K562 (cell line): ENCODE results near the gene FAM184B. TPM values are rescaled to one million over a fixed set of nuclear protein-coding genes. Genes with fewer than 3 reads are reported as not detected.

ENCODE experiments used
- BCLAF1 ChIP-seq, 2 experiments: fragments of 450-650 bp in 1 of 2; IDR thresholded peaks; 2 replicates each; pipeline ENCODE4 v1.6.1; 2011 to 2017; ENCODE audit warnings: low read depth in 2 of 2, antibody characterized with exemption in 1 of 2, borderline replicate concordance in 1 of 2, low read length in 1 of 2, mild to moderate bottlenecking in 1 of 2, mixed read lengths in 1 of 2; ENCODE audit not compliant: control insufficient read depth in 1 of 2
- E2F1 ChIP-seq: sonication (generic); formaldehyde crosslinking; IDR thresholded peaks from 2 replicates; pipeline ENCODE4 v1.8.1; 2023; ENCODE audit warnings: mild to moderate bottlenecking, missing genetic modification reagents, moderate library complexity
- FOXA3 ChIP-seq, 2 experiments: fragments of 450-650 bp in 1 of 2; sonication (generic) in 1 of 2; formaldehyde crosslinking; IDR thresholded peaks in 1 of 2; conservative IDR thresholded peaks in 1 of 2; 2 replicates each; pipeline versions ENCODE4 v1.4.0 to v1.8.0; 2020 to 2022; ENCODE audit warnings: mild to moderate bottlenecking in 2 of 2, missing genetic modification reagents in 1 of 2
- MEF2A ChIP-seq: IDR thresholded peaks from 2 replicates; pipeline ENCODE4 v1.6.1; 2011; ENCODE audit warnings: low read depth, mild to moderate bottlenecking, low read length, moderate library complexity; ENCODE audit not compliant: control insufficient read depth
- PML ChIP-seq: IDR thresholded peaks from 2 replicates; pipeline ENCODE4 v1.6.1; 2012; ENCODE audit warnings: low read length, inconsistent platforms
- POLR2G ChIP-seq: fragments of 200-400 bp; formaldehyde crosslinking; IDR thresholded peaks from 2 replicates; pipeline ENCODE4 v1.6.1; 2017; ENCODE audit warnings: low read depth, mild to moderate bottlenecking, antibody characterized with exemption, low read length, moderate library complexity
- POU5F1 ChIP-seq: fragments of 150-350 bp; IDR thresholded peaks from 2 replicates; pipeline ENCODE4 v1.6.1; 2014; ENCODE audit warnings: borderline replicate concordance, low read length, low read depth, mild to moderate bottlenecking; ENCODE audit not compliant: partially characterized antibody
- RCOR1 ChIP-seq, 2 experiments: IDR thresholded peaks; 2 replicates each; pipeline ENCODE4 v1.6.1; 2012; ENCODE audit warnings: low read depth in 2 of 2, low read length in 2 of 2, borderline replicate concordance in 1 of 2, improper control_type of control experiment in 1 of 2
- SPI1 ChIP-seq: IDR thresholded peaks from 2 replicates; pipeline ENCODE4 v1.6.1; 2011; ENCODE audit warnings: low read depth, low read length, control low read depth, borderline replicate concordance
- TOE1 ChIP-seq, 2 experiments: fragments of 450-650 bp in 1 of 2; sonication (generic) in 1 of 2; formaldehyde crosslinking in 1 of 2; IDR thresholded peaks; 2 replicates each; pipeline versions ENCODE4 v1.7.1 to v1.8.0; 2016 to 2022; ENCODE audit warnings: borderline replicate concordance in 2 of 2, mild to moderate bottlenecking in 2 of 2, antibody characterized with exemption in 1 of 2, inconsistent platforms in 1 of 2, low read depth in 1 of 2, missing genetic modification reagents in 1 of 2, moderate library complexity in 1 of 2
- ZNF318 ChIP-seq, 2 experiments: fragments of 450-650 bp; IDR thresholded peaks; 2 replicates each; pipeline ENCODE4 v1.6.1; 2016; ENCODE audit warnings: mild to moderate bottlenecking in 2 of 2, borderline replicate concordance in 1 of 2, low read depth in 1 of 2, moderate library complexity in 1 of 2
- polyA plus RNA-seq, 8 experiments: library from polyadenylated mRNA; depleted of rRNA in 4 of 8; stranded (reverse) in 5 of 8; unstranded in 3 of 8; fragments of >200 nt; fragmentation: Nextera tagmentation in 2 of 8; fragmentation: Illumina TruSeq in 1 of 8; extraction: Ambion mirVana in 2 of 8; extraction: Trizol in 1 of 8; gene quantifications; 2 replicates each; pipeline versions ENCODE4 v1.2.1 to v1.2.3, GENCODE V29; 2011 to 2014; ENCODE audit warnings: inconsistent platforms in 1 of 8, missing spikeins in 1 of 8
- total RNA-seq, 7 experiments: library from RNA; depleted of rRNA in 6 of 7; stranded (reverse); fragments of >200 nt in 6 of 7; fragmentation: Illumina TruSeq in 2 of 7; extraction: Trizol in 2 of 7; gene quantifications; 2 replicates each; pipeline versions ENCODE4 v1.2.1 to v1.2.3, GENCODE V29; 2011 to 2021; ENCODE audit warnings: low replicate concordance in 1 of 7

Gene FAM184B
- total and polyA plus RNA-seq, 9 of the 15 experiments (the other 6 are each of a cell fraction or from before 2014, with no cell fraction given): not detected

GRCh38 chr4:17810260-17811077 is 29.0 kb upstream of the FAM184B start, which contains the start of the genes DCAF16 and NCAPG (continued):
- TF ChIP-seq BCLAF1 (IDR thresholded peaks at IDR 0.05; ENCODE audit: borderline replicate concordance in 1 of 2, control insufficient read depth in 1 of 2, low read depth in 2 of 2, low read length in 1 of 2) (no peak), POLR2G (peak; percentile 99), TOE1 (IDR thresholded peaks at IDR 0.05; ENCODE audit: borderline replicate concordance) (no peak; the same call in 1 of the 2 replicates), TOE1 (CRISPR knock-in tag; IDR thresholded peaks at IDR 0.05; ENCODE audit: borderline replicate concordance, low read depth) (peak; percentile 76; the same call in 1 of the 2 replicates), POU5F1 (no peak), MEF2A (no peak), E2F1 (CRISPR knock-in tag) (peak; percentile 99), RCOR1 (IDR thresholded peaks at IDR 0.05; ENCODE audit: borderline replicate concordance in 1 of 2, low read depth in 2 of 2, low read length in 2 of 2) (0 out of 4 replicates have a peak, but pooled peaks of 1 of the 2 experiments have one; percentile 5), PML (peak; percentile 87), ZNF318 (IDR thresholded peaks at IDR 0.05; ENCODE audit: borderline replicate concordance in 1 of 2, low read depth in 1 of 2) (no peak), SPI1 (peak; percentile 90), FOXA3 (CRISPR knock-in tag; conservative IDR thresholded peaks at IDR 0.05 in 1 of 2, IDR thresholded peaks at IDR 0.05 in 1 of 2) (peak in 1 of 2 experiments; percentile 44; a peak in 1 of 4 replicates)
